Measurements from ENCODE around the gene DISC1.
A peak's percentile ranks its signal among the peaks of the same experiment; 100 is the strongest.
"Not testable (repeated sequence)": the region's sequence is repeated elsewhere in the genome, so short reads cannot be mapped to it uniquely, and the experiment has no call there.

Gene DISC1

DNA sequence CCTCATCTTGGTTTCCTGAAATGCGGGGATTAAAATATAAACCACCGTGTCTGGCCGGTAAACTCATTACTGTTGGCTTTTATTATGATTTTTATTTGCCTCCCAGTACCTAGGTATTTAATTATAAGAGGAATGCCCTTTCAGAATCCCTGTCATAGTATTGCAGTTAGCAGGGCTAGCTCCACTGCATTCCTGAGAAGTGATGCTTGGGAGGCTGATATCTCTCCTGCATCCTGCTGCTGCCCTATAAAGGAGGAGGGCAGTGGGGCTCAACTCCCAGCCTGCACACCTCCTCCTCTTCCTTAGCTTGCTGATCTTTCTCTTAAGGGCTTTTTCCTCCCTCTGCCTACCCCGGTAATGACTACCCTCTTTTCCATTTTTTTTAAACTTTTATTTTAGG is 19.9 kb upstream of the DISC1 start:
- DNase-seq (ENCODE audit: low read depth): no peak

DNA sequence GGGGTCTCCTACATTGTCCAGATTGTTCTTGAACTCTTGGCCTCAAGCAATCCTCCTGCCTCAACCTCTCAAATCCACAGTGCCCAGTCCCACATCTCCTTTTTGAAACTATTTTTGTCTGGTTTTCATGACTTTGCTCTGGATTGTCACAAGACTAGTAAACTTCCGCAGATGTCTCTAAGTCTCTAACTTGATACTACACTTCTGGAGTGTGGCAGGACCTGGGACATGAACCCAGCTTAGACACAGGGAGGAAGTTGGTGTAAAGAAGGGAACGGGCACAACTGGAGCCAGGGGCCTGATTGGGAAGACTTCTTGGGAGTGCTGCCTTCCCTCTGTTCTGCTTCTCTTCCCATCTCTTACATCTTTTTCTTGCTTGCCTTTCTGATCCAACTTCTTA is 16.2 kb upstream of the DISC1 start:
- no peak for DNase-seq (ENCODE audit: low read depth)

DNA sequence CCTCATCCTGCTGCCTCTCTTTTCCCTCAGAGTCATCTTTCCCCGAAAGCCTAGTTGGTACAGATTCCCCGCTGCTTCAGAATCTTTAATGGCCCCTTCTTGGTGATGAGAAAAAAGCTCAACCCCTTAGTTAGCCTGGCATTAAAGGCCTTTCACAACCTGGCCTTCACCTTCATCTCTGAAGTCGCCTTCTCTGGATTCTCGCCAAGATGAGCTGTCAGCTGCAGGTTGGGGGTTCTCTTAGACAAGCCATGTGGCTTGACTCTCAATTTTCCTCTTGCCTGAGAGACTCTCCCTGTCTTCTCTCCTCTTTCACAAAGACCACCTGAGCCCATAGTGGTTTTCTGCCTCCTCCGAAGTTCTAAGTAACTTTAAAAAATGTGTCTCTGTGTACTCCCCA is 15.5 kb upstream of the DISC1 start:
- DNase-seq (ENCODE audit: low read depth): no peak

DNA sequence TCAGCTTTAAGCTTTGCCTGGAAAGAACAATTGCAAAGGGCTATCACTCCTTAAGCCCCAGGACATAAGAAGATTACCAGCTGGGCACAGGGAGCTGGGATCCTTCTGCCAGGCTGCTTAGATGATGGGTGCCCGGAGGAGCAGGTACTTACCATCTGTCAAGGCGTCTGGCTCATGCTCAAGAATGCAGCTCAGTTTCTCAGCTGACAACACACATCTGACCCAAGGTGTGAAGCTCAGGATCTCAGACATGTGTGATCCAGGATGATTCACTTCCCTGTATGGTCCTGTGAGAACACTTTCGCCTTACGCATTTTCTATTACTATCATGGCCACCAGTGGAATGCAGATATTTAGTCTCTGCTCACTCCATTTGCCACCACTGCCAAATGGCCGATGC is 14.7 kb upstream of the DISC1 start:
- no peak for DNase-seq (ENCODE audit: low read depth)

DNA sequence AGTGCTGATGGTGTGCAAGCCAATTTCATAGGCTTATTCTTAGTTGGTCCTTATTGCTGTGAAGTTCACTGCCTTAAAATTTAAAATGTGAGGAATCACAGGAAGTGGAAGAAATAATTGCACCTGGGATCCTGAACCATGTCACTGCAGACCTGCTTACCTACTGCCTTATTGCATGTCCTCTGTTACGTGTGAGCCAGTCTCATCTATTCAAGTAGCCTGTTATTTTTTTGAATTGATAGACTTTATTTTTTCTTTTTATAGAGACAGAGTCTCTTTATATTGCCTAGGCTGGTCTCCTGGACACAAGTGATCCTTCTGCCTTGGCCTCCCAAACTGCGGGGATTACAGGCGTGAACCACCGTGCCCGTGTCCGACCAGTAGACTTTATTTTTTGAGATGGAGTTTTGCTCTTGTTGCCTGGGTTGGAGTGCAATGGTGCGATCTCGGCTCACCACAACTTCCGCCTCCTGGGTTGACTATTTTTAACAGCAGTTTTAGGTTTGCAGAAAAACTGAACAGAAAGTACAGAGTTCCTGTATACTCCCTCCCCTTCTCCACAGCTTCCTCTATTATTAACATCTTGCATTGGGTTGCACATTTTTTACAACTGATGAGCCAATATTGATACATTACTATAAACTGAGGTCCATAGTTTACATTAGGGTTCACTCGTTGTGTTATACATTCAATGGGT is 14.0 kb upstream of the DISC1 start:
- DNase-seq (ENCODE audit: low read depth): no peak

DNA sequence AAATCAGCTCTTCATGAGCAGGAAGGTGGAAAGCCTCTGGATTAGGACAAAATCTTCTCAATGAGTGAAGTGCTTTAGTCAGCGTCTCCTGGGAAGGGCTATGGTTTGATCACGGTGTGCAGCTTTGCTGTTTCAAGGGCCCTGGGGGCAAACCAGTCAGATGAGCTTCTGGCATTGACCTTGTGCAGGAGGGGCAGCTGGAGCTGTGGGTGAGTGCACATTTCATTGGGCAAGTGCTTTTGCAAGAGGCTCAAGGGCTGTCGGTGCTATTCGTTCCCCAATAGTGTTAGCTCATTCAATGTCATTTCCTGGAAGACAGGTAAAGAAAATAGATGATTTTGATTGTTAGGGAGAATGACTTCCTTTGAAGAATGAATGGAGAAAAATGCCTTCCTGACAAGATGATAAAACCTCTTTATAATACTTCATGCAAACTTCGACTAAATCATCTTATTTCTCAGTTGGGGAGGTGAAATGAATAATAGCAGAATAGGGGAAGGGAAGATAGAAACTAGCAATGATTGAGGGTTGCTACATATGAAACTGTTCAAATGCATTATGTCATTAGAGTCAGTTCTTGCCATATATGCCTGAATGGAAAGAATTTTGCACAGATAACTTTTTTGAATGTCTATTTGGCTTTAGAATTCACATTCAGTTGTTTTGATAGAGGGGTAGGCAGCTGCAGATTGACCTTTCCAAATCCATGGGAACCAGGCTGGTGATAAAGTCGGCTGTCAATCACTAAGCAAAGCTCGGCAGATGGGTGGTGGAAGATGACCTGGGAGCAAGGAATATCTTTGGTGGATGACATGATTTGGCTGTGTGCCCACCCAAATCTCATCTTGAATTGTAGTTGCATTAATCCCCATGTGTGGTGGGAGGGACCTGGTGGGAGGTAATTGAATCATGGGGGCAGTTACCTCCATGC is 12.9 kb upstream of the DISC1 start:
- no peak for DNase-seq (ENCODE audit: low read depth)

DNA sequence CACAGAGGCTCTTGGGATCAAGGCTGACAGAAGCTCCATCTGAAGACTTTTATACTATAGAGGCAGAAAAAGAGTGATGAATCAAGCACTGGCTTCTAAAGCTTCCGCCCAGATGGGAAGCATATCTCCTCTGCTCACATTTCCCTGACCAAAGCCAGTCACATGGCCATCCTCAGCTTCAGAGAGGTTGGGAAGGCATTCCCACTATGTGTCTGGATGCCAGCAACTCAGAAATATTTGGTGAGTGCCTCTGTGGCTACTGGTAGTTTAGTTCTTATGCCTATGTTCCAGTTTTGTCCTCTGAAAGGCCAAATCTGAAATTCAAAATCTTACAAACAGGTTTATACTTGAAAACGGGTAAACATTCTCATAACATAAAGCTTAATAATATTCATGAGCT is 9.9 kb upstream of the DISC1 start:
- no peak for DNase-seq (ENCODE audit: low read depth)

DNA sequence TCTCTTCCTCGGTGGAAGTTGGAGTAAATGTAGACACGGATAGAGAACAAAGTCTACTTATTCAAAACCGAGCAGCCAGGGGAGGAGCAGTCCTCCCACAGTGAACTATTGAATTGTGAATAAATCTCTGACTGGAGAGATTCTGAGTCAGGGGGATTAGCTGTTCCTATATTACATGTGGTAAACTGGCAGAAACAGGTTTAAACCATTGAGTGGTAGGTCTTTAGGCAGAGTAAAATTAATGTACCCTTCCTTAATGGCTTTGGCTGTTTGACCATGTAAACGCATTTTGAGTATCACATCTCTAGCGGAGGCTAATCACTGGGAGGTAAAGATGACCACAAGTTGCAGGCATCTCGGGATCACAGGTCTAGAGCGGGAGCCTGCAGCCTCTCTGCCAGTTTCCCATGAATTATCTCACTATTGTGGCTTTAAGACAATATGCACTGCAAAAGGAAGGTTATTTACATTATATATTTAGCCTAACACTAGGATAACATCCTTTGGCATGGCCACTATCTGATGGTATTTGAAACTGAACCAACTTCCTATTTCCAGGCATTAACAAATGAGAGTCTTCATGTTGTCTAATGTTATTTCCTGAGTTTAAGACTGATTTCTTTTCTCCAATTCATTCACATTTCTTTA is 7.9 kb upstream of the DISC1 start:
- no peak for DNase-seq (ENCODE audit: low read depth)

DNA sequence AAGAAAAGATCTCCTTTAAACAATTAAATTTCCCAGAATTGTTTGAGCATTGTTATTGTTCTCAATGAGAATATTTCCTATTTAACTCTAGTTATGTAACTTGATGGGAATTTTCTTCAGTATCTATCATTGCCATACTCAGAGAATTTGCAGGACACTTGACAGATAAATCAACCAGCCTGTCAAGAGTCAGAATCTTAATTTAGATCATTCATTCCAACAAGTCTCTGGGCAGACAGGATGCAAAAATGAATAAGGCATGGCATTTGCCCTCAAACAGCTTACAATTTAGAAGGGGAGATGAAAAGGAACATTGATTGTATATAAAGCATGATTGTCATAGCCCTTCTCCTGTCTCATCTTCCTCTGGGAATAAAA is 7.3 kb upstream of the DISC1 start:
- DNase-seq (ENCODE audit: low read depth): no peak

DNA sequence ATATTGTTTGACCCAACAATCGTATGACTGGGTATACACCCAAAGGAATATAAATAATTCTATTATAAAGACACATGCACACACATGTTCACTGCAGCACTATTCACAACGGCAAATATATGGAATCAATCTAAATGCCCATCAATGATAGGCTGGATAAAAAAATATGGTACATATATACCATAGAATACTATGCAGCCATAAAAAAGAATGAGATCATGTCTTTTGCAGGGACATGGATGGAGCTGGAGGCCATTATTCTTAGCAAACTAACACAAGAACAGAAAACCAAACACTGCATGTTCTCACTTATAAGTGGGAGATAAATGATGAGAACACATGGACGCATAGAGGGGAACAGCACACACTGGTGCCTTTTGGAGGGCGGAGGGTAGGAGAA is 1.5 kb upstream of the DISC1 start:
- not testable (repeated sequence) for DNase-seq (ENCODE audit: low read depth)

DNA sequence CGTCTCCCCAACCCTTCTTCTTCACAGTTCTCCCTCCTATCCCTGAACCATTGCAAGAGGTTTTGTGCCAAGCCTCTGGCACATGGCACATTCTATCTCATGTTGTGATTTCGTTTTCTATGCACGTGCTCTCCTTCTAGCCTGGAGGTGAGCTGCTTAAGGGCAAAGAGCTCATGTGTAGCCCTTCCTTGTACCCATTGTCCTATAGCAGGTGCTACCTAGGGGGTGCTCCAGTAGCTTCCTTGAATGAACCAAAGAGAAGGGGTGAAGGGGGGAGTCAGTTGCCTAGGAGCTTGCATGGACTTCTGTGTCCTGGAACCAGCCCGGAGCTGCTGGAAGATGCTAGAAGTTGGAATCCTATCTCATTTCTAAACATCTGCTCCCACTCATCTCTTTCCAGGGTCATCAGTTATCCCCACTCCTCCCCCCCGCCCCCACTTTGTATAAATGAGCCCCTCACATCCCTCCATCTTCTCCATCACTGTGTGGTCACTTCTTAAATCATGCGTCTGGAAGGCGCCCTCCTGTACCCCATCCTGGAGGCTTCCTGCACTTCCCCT is 535 bp upstream of the DISC1 start:
- DNase-seq (ENCODE audit: low read depth): no peak

DNA sequence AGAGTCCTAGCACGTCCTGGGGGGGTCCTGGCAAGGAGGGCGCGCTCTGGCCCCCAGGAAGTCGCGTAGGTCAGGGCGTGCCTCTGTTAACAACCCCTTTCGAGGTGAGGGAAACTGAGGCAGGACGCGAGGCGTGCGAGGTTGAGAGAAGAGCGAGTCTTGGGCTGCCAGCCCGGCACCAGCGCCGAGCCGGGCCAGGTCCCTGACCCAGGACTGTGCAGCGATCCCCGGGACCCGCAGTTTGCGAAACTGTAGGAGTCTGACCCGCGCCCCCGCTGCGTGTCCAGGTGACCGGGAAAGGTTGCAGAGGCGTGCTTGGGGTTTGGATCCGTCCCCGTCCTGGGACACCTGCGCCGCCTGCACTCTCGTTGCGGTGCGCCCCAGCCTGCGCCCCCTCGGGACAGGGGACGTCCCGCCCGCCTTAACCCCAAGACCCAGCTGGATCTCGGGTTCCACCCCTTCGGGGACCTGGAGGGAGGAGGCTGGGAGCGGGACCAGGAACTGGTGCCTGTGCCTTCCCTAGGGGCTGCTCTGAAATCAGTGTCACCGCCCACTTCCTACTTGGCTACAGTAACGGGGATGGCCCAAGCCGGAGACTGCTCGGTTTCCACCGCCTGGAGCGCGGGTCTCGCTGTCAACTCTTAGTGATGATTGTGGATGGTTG is 493 bp downstream of the DISC1 start:
- no peak for DNase-seq (ENCODE audit: low read depth)

DNA sequence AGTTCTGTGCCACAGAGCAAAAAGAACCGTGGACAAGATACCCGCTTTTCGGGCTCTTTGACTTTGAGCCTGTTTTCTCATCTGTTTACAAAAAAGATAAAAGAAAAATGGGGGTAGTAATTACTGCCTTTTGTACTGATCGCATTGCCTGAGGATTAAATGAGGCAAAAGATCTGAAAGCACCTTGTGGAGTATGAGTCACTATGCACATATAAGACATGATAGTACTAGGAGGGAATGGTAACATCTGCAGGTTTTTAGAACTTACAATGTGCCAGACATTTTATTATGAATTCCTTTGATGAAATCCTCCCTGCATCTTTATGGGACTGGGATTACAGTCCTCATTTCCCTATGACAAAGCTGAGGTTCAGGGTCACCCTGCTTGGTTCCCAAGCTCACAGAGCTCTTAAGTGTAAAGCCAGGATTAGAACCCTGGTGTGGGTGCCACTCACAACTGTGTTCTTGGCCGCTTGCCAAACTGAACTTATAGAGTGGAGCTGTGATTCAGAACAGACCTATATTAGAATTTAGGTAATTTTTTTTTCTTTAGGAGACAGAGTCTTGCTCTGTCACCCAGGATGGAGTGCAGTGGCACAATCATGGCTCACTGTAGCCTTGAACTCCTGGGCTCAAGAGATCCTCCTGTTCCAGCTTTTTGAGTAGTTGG is 1.8 kb downstream of the DISC1 start:
- DNase-seq (ENCODE audit: low read depth): no peak

DNA sequence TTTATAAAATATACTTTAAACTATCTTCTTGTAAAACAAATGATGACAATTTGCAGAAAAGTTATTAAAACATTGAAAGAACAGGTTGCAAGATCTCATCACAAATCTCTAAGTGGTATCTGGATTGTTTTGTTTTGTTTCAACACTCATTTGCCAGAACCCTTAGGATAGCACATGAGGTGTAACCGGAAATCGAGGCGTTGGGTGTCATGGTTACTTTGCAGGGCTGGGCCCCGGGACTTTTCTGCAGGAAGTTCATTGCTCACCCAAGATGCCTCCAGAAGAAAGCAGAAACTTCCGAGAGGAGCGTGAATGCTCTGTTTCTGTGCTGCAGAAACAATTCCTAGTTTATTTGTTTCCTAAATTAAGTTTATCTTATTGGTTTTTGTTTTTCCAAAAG is 2.5 kb downstream of the DISC1 start:
- DNase-seq (ENCODE audit: low read depth): no peak

DNA sequence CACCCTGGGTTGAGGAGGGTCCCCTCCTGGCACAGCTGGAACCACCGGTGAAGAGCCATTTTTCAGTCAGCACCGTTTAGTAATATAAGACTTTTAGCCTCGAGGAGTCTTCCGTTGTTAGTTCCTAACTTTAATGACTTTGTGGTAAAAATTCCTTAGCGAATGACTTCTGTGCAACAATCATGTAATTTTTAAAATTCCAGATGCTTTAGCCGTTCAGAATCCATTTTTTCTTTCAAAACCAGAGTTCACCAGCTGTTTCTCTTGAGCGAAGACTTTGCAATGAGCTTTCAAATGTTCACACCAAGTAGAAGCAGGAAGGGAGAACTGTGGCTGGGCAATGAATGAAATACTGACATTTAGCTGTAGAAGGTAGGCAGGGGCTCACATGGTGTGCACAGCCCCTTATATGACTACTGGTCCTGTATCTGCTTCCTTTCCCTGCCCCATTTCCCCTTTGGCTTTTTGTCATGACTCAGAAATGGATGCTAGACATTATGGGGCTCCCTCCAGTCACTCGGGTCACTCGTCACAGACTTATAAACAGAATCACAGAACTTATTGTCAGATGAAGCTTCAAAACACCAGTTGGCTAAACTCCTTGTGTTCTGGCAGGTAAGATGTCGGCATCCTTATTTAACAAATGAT is 4.1 kb downstream of the DISC1 start:
- peak; percentile 25 for DNase-seq (ENCODE audit: low read depth)

DNA sequence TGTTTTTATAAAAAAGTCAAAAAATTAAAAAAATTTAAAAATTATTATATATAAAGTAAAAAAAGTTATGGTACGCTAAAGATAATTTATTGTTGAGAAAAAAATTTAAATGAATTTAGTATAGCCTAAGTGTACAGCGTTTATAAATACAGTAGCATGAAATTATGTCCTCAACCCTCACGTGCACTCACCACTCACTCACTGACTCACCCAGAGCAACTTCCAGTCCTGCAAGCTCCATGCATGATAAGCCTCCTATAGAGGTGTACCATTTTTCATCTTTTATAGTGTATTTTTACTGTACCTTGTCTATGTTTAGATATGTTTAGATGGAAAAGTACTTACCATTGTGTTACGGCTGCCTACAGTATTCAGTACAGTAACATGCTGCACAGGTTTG is 5.1 kb downstream of the DISC1 start:
- DNase-seq (ENCODE audit: low read depth): no peak

DNA sequence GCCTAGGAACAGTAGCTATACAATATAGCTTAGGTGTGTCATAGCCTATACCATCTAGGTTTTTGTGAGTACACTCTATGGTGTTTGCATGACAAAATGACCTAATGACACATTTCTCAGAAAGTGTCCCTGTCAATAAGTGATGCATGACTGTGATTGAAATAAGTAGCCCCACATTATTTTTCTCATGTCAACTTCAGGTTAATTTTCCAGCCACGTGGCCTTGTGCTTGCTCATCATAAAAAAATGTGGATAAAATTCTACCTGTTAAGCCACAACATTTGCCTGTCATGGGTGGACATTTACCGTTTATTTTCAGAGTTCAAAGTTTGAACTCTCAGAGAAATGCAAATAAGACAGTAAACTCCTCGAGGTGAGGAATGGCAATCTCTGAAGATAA is 5.5 kb downstream of the DISC1 start:
- no peak for DNase-seq (ENCODE audit: low read depth)

DNA sequence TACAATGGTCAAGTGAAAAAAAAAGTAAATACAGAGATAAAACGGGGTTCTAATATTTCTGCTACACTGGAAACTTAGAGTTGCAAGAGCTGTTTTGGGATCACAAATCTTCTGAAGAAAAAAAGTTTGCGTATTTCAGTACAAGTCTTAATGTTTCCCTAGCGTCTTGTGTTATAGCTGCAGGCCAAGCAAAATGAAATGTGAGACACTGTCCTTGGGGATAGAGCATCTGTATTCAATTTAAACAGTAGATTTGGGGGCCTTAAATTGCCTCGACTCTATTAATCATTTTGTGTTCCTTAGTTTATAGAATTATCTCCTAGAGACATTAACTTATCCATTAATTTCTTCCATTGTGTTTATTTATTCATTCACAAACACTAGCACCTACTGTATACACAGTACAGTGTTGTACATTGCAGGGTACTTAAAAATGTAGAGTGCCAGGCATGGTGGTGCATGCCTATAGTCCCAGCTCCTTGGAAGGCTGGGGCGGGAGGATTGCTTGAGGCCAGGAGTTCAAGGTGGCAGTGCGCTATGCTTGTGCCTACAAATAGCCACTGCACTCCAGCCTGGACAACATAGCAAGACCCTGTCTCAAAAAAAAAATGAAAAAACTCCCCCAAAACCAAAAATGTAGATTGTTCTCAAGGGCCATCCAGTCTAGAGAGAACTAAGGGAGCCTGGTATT is 7.9 kb downstream of the DISC1 start:
- DNase-seq (ENCODE audit: low read depth): peak; percentile 24

DNA sequence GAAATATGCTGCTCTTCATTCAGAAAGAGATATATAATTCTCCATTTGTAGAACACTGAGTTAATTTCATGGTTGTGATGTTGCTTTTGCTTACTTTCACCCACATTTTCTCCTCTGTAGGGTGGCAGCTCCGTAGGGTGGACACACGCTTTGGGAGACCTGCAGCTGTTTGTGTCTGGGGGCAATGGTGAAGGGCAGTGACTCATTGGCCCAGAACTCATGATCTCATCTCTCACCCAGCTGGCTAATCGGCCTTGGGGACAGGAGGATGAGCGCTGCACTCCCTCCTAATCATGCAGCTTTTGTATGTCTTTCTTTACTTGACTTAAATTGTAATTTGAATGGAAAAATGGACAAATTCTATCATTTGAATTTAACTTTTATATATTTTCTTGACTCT is 9.6 kb downstream of the DISC1 start:
- DNase-seq (ENCODE audit: low read depth): no peak

DNA sequence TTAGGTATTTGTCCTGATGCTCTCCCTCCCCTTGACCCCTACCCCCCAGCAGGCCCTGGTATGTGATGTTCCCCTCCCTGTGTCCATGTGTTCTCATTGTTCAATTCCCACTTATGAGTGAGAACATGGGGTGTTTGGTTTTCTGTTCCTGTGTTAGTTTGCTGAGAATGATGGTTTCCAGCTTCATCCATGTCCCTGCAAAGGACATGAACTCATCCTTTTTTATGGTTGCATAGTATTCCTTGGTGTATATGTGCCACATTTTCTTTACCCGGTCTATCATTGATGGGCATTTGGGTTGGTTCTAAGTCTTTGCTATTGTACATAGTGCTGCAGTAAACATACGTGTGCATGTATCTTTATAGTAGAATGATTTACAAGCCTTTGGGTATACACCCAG is 10.3 kb downstream of the DISC1 start:
- DNase-seq (ENCODE audit: low read depth): not testable (repeated sequence)

DNA sequence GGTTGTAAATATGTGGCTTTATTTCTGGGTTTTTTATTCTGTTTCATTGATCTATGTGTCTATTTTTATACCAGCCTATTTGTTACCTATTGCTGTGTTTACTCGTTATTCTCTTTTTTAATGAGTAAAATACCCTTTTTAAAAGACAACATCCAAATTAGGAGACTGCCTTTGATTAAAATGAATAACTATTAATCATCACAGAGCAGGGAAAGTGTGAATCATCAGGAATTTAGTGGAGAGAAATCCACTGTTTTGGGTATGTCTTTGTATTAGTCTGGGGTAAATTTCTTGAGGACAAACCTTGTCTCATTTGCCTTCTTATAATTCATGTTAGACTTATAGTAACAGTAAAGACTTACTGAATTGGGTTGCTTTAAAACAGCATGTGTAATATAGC is 12.1 kb downstream of the DISC1 start:
- no peak for DNase-seq (ENCODE audit: low read depth)

All from stromal cell of bone marrow (primary cell).